ENCODE measurements around the gene ALPI. TPM values are rescaled to one million over a fixed set of nuclear protein-coding genes. Genes with fewer than 3 reads are reported as not detected.

Gene ALPI
- polyA plus RNA-seq, 1 donor, result 80.6 TPM

DNA sequence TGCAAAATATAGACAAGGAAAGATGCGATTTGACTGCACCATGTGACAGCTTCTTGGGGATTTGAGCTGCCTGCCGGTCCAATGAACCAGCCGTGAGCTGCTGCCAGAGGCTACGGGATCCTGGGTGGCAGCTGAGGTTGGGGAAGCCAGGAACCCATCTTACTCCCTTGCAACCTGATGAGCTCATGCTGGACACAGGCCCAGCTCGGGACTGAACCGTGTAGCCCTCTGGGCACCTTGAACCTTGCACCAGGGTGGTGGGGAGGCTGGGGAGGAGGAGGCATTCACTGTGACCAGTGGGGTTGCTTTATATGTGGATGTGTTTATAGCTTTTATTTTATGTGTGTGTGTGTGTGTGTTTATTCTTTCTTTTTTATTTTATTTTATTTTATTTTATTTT is 9.1 kb downstream of the ALPI start:
- no peaks in the 10 kb centered on the region for H3K36me3 ChIP-seq (ENCODE audit: control insufficient read depth, insufficient read depth, low read length)
- no peak overlapping the region for H3K27ac ChIP-seq (ENCODE audit: low read length)
- WGBS (ENCODE audit: insufficient coverage, low lambda C conversion rate), result no CpG with 5 or more reads among the region's 6 CpGs
- H3K9me3 ChIP-seq (ENCODE audit: control insufficient read depth, low read depth, low read length), result no peaks in the 10 kb centered on the region
- DNase-seq, result no peak
- no peaks in the 10 kb centered on the region for H3K4me1 ChIP-seq (ENCODE audit: control insufficient read depth, insufficient read depth, low read length)
- H3K4me3 ChIP-seq (ENCODE audit: low read length), result no peak overlapping the region
- peaks cover 2% of the 10 kb centered on the region for H3K27me3 ChIP-seq (ENCODE audit: control insufficient read depth, insufficient read depth, low read length)

DNA sequence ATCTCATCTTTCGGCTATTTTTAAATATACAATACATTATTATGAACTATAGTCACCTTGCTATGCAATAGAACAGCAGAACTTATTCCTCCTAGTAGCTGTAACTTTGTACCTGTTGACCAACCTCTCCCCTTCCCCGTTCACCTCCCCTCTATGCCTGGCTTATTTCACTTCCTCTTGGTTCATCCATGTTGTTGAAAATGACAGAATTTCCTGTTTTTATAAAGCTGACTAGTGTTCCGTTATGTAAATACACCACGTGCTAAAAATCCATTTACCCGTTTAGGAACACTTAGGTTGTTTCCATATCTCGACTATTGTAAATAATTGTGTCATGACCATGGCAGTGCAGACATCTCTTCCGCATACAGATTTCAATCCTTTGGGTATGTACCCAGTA is 10.3 kb downstream of the ALPI start:
- Histone ChIP-seq H3K27me3 (ENCODE audit: control insufficient read depth, insufficient read depth, low read length) (no peaks in the 10 kb centered on the region), H3K4me3 (ENCODE audit: low read length) (no peak overlapping the region), H3K4me1 (ENCODE audit: control insufficient read depth, insufficient read depth, low read length) (no peaks in the 10 kb centered on the region), H3K27ac (ENCODE audit: low read length) (no peak overlapping the region), H3K9me3 (ENCODE audit: control insufficient read depth, low read depth, low read length) (no peaks in the 10 kb centered on the region), H3K36me3 (ENCODE audit: control insufficient read depth, insufficient read depth, low read length) (no peaks in the 10 kb centered on the region)
- WGBS (ENCODE audit: insufficient coverage, low lambda C conversion rate), result 76% methylated on average over 3 of the region's 7 CpGs
- DNase-seq, result no peak

- Histone ChIP-seq H3K9me3 (ENCODE audit: control insufficient read depth, low read depth, low read length) (no peaks in the 10 kb centered on the region), H3K4me1 (ENCODE audit: control insufficient read depth, insufficient read depth, low read length) (no peaks in the 10 kb centered on the region), H3K27me3 (ENCODE audit: control insufficient read depth, insufficient read depth, low read length) (peaks cover 18% of the 10 kb centered on the region), H3K4me3 (ENCODE audit: low read length) (no peak overlapping the region), H3K27ac (ENCODE audit: low read length) (no peak overlapping the region), H3K36me3 (ENCODE audit: control insufficient read depth, insufficient read depth, low read length) (no peaks in the 10 kb centered on the region)
- DNase-seq, result no peak
- WGBS (ENCODE audit: insufficient coverage, low lambda C conversion rate), result no CpG with 5 or more reads among the region's 6 CpGs
Measured at GRCh38 chr2:232473467-232473890, 17.5 kb downstream of the ALPI start.

- DNase-seq, result no peak
- H3K4me1 ChIP-seq (ENCODE audit: control insufficient read depth, insufficient read depth, low read length), result no peaks in the 10 kb centered on the region
- H3K4me3 ChIP-seq (ENCODE audit: low read length), result no peak overlapping the region
- H3K27me3 ChIP-seq (ENCODE audit: control insufficient read depth, insufficient read depth, low read length), result peaks cover 30% of the 10 kb centered on the region
- H3K9me3 ChIP-seq (ENCODE audit: control insufficient read depth, low read depth, low read length), result no peaks in the 10 kb centered on the region
- H3K27ac ChIP-seq (ENCODE audit: low read length), result no peak overlapping the region
- H3K36me3 ChIP-seq (ENCODE audit: control insufficient read depth, insufficient read depth, low read length), result no peaks in the 10 kb centered on the region
- no CpG with 5 or more reads among the region's 2 CpGs for WGBS (ENCODE audit: insufficient coverage, low lambda C conversion rate)
Measured at GRCh38 chr2:232476045-232476444, 20.1 kb downstream of the ALPI start.

DNA sequence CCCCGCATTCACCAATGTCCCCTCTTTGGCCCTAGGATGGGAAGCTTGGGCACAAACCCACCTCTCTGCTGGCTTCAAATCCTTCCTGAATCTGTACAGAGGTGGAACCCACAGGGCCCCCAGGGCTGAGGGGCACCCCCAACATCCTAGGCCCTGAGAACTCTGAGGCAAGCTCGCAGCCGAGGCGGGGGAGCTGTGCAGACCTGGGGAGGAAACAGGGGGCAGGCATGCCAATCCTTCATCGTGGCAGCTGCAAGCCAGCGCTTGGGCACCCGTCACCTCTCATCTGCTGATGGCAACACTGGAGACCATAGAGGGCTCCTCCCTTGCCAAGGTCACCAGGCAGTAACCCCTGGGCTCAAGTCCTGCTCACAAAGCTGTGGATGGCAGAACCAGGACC is 20.8 kb downstream of the ALPI start:
- peaks cover 30% of the 10 kb centered on the region for H3K27me3 ChIP-seq (ENCODE audit: control insufficient read depth, insufficient read depth, low read length)
- H3K27ac ChIP-seq (ENCODE audit: low read length), result no peak overlapping the region
- no peak for DNase-seq
- H3K9me3 ChIP-seq (ENCODE audit: control insufficient read depth, low read depth, low read length), result no peaks in the 10 kb centered on the region
- H3K4me3 ChIP-seq (ENCODE audit: low read length), result no peak overlapping the region
- H3K4me1 ChIP-seq (ENCODE audit: control insufficient read depth, insufficient read depth, low read length), result no peaks in the 10 kb centered on the region
- no peaks in the 10 kb centered on the region for H3K36me3 ChIP-seq (ENCODE audit: control insufficient read depth, insufficient read depth, low read length)
- no CpG with 5 or more reads among the region's 7 CpGs for WGBS (ENCODE audit: insufficient coverage, low lambda C conversion rate)

DNA sequence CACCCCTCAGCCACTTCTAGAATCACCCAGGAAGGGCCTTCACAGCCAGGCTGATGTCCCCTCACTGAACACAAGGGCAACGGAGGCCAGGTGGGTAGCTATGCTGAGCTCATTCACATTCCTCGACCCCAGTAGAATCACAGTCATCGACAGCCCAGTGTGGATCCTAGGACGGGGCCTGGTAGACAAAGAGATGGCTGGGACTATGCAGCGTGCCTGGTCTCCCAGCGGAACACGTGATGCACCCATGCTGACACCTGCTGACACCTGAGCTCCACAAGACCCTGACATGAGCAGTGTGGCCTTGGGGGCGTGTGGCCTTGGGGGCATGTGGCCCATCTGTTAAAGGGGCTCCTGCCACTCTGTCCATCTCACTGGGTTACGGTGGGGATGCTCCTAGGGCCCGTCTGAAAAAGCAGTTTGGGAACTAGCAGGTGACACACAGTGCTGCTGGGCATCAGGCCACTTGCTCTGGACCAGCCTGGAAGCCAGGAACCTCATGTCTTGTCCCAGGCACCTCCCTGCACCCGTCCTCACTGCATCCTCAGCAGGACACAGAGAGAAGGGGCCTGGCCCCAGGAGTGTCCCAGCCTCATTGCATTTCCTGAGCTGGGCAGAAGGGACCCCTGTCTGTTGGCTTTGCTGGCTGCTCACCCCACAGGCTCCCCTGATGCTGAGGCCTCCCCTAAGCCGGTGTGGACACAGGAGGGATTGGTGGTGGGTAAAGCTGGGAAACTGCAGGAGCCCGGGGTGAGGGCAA is 22.0 kb downstream of the ALPI start:
- no peak for DNase-seq
- no peak overlapping the region for H3K4me3 ChIP-seq (ENCODE audit: low read length)
- no peak overlapping the region for H3K27ac ChIP-seq (ENCODE audit: low read length)
- H3K9me3 ChIP-seq (ENCODE audit: control insufficient read depth, low read depth, low read length), result no peaks in the 10 kb centered on the region
- WGBS (ENCODE audit: insufficient coverage, low lambda C conversion rate), result no CpG with 5 or more reads among the region's 13 CpGs
- H3K27me3 ChIP-seq (ENCODE audit: control insufficient read depth, insufficient read depth, low read length), result peaks cover 29% of the 10 kb centered on the region
- no peaks in the 10 kb centered on the region for H3K4me1 ChIP-seq (ENCODE audit: control insufficient read depth, insufficient read depth, low read length)
- H3K36me3 ChIP-seq (ENCODE audit: control insufficient read depth, insufficient read depth, low read length), result no peaks in the 10 kb centered on the region

DNA sequence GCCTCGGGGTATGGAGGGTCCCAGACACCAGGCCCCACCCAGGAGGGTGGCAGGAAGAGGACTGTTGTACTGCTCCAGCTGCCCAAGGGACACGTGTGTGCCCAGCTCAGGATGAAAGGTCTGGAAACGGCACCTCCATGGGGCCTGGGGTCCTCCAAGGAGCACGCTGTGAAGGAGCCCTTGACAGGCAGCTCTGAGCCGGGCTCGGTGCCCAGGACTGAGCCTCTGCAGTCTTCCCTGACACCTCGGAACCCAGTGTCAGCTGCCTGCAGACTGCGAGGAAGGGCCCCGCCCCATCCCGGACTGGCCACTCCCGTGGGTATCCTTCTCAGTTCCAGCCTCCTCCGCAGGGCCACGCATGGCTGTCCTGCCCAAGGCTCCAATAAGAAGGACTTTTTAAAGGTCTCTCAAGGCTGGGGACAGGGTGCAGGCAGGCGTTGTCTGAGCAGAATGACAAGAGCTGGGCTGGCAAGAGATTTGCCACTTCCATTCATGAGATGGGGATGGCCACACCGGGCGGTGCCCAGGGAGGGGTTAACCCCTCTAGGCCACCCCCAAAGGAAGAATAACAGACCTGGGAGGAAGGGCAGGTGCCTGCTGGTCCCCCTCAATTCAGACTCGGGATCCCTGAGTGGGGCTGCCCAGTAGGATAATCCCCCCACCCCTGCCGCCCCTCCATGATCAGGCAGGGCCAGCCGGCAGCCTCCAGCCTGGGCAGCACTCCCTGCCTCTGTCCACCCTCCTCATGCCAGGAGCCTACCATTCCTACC is 22.8 kb downstream of the ALPI start:
- Histone ChIP-seq H3K9me3 (ENCODE audit: control insufficient read depth, low read depth, low read length) (no peaks in the 10 kb centered on the region), H3K4me1 (ENCODE audit: control insufficient read depth, insufficient read depth, low read length) (no peaks in the 10 kb centered on the region), H3K27me3 (ENCODE audit: control insufficient read depth, insufficient read depth, low read length) (peaks cover 25% of the 10 kb centered on the region), H3K4me3 (ENCODE audit: low read length) (no peak overlapping the region), H3K36me3 (ENCODE audit: control insufficient read depth, insufficient read depth, low read length) (no peaks in the 10 kb centered on the region), H3K27ac (ENCODE audit: low read length) (no peak overlapping the region)
- DNase-seq, result no peak
- no CpG with 5 or more reads among the region's 19 CpGs for WGBS (ENCODE audit: insufficient coverage, low lambda C conversion rate)

- no CpG with 5 or more reads among the region's 21 CpGs for WGBS (ENCODE audit: insufficient coverage, low lambda C conversion rate)
- Histone ChIP-seq H3K27me3 (ENCODE audit: control insufficient read depth, insufficient read depth, low read length) (peaks cover 27% of the 10 kb centered on the region), H3K9me3 (ENCODE audit: control insufficient read depth, low read depth, low read length) (no peaks in the 10 kb centered on the region), H3K36me3 (ENCODE audit: control insufficient read depth, insufficient read depth, low read length) (no peaks in the 10 kb centered on the region), H3K27ac (ENCODE audit: low read length) (no peak overlapping the region), H3K4me1 (ENCODE audit: control insufficient read depth, insufficient read depth, low read length) (no peaks in the 10 kb centered on the region), H3K4me3 (ENCODE audit: low read length) (no peak overlapping the region)
- peak in 1 of 2 donors; percentile 22 for DNase-seq
Measured at GRCh38 chr2:232479341-232480200, 23.6 kb downstream of the ALPI start.

- no peak overlapping the region for H3K27ac ChIP-seq (ENCODE audit: low read length)
- H3K4me3 ChIP-seq (ENCODE audit: low read length), result no peak overlapping the region
- DNase-seq, result no peak
- WGBS (ENCODE audit: insufficient coverage, low lambda C conversion rate), result no CpG with 5 or more reads among the region's 26 CpGs
- H3K4me1 ChIP-seq (ENCODE audit: control insufficient read depth, insufficient read depth, low read length), result peaks cover 2% of the 10 kb centered on the region
- H3K9me3 ChIP-seq (ENCODE audit: control insufficient read depth, low read depth, low read length), result no peaks in the 10 kb centered on the region
- no peaks in the 10 kb centered on the region for H3K36me3 ChIP-seq (ENCODE audit: control insufficient read depth, insufficient read depth, low read length)
- H3K27me3 ChIP-seq (ENCODE audit: control insufficient read depth, insufficient read depth, low read length), result peaks cover 33% of the 10 kb centered on the region
Measured at GRCh38 chr2:232480201-232481190, 24.5 kb downstream of the ALPI start.
